ENCODE results near the gene RB1. TPM values are rescaled to one million over a fixed set of nuclear protein-coding genes. Genes with fewer than 3 reads are reported as not detected.
A peak's percentile ranks its signal among the peaks of the same experiment; 100 is the strongest.

Gene RB1
- total and polyA plus RNA-seq, 9 of the 15 experiments (the other 6 are each of a cell fraction or from before 2014, with no cell fraction given) = 5.0 to 23.8 (median 17.9) TPM

GRCh38 chr13:48530833-48531232, 227.3 kb downstream of the RB1 start:
- ATAC-seq = no peak
- CTCF ChIA-PET (ENCODE audit: low intra/inter-chr PET ratio) = no interaction called here
- POLR2A ChIA-PET = no interaction called here
- Histone ChIP-seq H3K9ac (ENCODE audit: insufficient read depth in 1 of 2, low read depth in 2 of 2, low read length in 2 of 2) (no peak overlapping the region), H3K4me3 (no peak overlapping the region), H3K79me2 (ENCODE audit: control insufficient read depth, insufficient read depth, low read length) (no peaks in the 10 kb centered on the region), H3K27me3 (ENCODE audit: control insufficient read depth in 2 of 2, insufficient read depth in 2 of 2, low read length in 2 of 2) (no peaks in the 10 kb centered on the region), H3K9me3 (replicated peaks; ENCODE audit: control insufficient read depth, insufficient read depth, low read depth, low read length) (no peaks in the 10 kb centered on the region), H2AFZ (ENCODE audit: low read depth, low read length) (peak overlapping the region; percentile 82; the same call in 1 of the 2 replicates), H3K27ac (ENCODE audit: extremely low read depth, low read depth, low read length) (no peak overlapping the region), H3K4me2 (ENCODE audit: insufficient read depth, low read length) (no peak overlapping the region; the same call in 1 of the 2 replicates), H3K36me3 (ENCODE audit: control insufficient read depth, insufficient read depth, low read length) (no peaks in the 10 kb centered on the region), H4K20me1 (replicated peaks; ENCODE audit: control insufficient read depth, insufficient read depth, low read length) (no peaks in the 10 kb centered on the region), H3K9me1 (ENCODE audit: control insufficient read depth, insufficient read depth, low read length) (no peaks in the 10 kb centered on the region), H3K4me1 (replicated peaks in 1 of 2; ENCODE audit: control insufficient read depth in 2 of 2, insufficient read depth in 2 of 2, low read length in 2 of 2) (peaks cover 5 to 7% of the 10 kb centered on the region in 2 experiments; a peak in 4 of 5 replicates)
- DNase-seq (ENCODE audit: extremely low read depth in 1 of 4, low spot score in 3 of 4) = no peak
- intact Hi-C loops (cut with micrococcal nuclease) = loop anchor here (5.0 kb wide), 1 partner anchor 46 kb away; no protein-coding TSS in a partner anchor
- in situ Hi-C loops (cut with MboI) = no loop called here
- WGBS (ENCODE audit: insufficient coverage, low coverage, missing lambda C conversion rate) = 34% methylated on average over 6 of the region's 6 CpGs
- no TSS peak for BruUV-seq (replicated peaks)
- no peak for FAIRE-seq
- TF ChIP-seq ZNF77 (CRISPR knock-in tag; IDR thresholded peaks at IDR 0.05) = no peak
- TF ChIP-seq ZNF3 (CRISPR knock-in tag; IDR thresholded peaks at IDR 0.05) = no peak
- no peak for TF ChIP-seq POLR2AphosphoS5 (IDR thresholded peaks at IDR 0.05; ENCODE audit: control insufficient read depth, insufficient read depth, low read depth, low read length)
- no peak for TF ChIP-seq POLR3G (IDR thresholded peaks at IDR 0.05; ENCODE audit: extremely low read depth, insufficient read length, insufficient replicate concordance)
- no peak for TF ChIP-seq MIER1 (IDR thresholded peaks at IDR 0.05; ENCODE audit: low read depth)
- TF ChIP-seq GTF2E2 (tag; IDR thresholded peaks at IDR 0.05) = no peak
- TF ChIP-seq, protein P1, sequence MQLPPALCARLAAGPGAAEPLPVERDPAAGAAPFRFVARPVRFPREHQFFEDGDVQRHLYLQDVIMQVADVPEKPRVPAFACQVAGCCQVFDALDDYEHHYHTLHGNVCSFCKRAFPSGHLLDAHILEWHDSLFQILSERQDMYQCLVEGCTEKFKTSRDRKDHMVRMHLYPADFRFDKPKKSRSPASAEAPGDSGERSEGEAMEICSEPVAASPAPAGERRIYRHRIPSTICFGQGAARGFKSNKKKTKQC (CRISPR knock-in tag; IDR thresholded peaks at IDR 0.05) = no peak
- TF ChIP-seq TRIM24 (IDR thresholded peaks at IDR 0.05) = no peak
- TF ChIP-seq IFI16 (CRISPR knock-in tag; IDR thresholded peaks at IDR 0.05) = no peak
- TF ChIP-seq E2F8 (IDR thresholded peaks at IDR 0.05; ENCODE audit: low read depth, partially characterized antibody) = no peak
- TF ChIP-seq ZNF23 (CRISPR knock-in tag; IDR thresholded peaks at IDR 0.05) = no peak
- TF ChIP-seq TAF9B (IDR thresholded peaks at IDR 0.05; ENCODE audit: partially characterized antibody) = no peak
- no peak for TF ChIP-seq PREB (CRISPR knock-in tag; IDR thresholded peaks at IDR 0.05)
- TF ChIP-seq SUPT5H (IDR thresholded peaks at IDR 0.05) = no peak
- TF ChIP-seq, protein P2, sequence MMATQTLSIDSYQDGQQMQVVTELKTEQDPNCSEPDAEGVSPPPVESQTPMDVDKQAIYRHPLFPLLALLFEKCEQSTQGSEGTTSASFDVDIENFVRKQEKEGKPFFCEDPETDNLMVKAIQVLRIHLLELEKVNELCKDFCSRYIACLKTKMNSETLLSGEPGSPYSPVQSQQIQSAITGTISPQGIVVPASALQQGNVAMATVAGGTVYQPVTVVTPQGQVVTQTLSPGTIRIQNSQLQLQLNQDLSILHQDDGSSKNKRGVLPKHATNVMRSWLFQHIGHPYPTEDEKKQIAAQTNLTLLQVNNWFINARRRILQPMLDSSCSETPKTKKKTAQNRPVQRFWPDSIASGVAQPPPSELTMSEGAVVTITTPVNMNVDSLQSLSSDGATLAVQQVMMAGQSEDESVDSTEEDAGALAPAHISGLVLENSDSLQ (IDR thresholded peaks at IDR 0.05) = no peak
- TF ChIP-seq, protein P3, sequence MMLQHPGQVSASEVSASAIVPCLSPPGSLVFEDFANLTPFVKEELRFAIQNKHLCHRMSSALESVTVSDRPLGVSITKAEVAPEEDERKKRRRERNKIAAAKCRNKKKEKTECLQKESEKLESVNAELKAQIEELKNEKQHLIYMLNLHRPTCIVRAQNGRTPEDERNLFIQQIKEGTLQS (IDR thresholded peaks at IDR 0.05) = no peak
- TF ChIP-seq, protein P3 (CRISPR knock-in tag; conservative IDR thresholded peaks at IDR 0.05) = no peak
- no peak for TF ChIP-seq NONO (IDR thresholded peaks at IDR 0.05; ENCODE audit: low read depth in 2 of 2, low read length in 1 of 2)
- TF ChIP-seq CBX1 (IDR thresholded peaks at IDR 0.05; ENCODE audit: low read depth) = no peak

Data from K562 (cell line).